Skin epidermis (tissue), 12 donors: ENCODE data around the gene RAB30.
A peak's percentile ranks its signal among the peaks of the same experiment; 100 is the strongest.
"Not testable (repeated sequence)": the region's sequence is repeated elsewhere in the genome, so short reads cannot be mapped to it uniquely, and the experiment has no call there.

Experiments used
- H3K27ac ChIP-seq, 21 experiments: fragments of 200-600 bp; sonication (generic) in 11 of 21; one replicate each; pipeline ENCODE4 v1.5.0; 2020; ENCODE audit warnings: mild to moderate bottlenecking in 3 of 21, inconsistent platforms in 2 of 21, moderate library complexity in 2 of 21
- H3K4me3 ChIP-seq, 7 experiments: fragments of 200-600 bp; sonication (generic) in 2 of 7; one replicate each; pipeline ENCODE4 v1.5.0; 2020; ENCODE audit warnings: inconsistent platforms in 2 of 7, mild to moderate bottlenecking in 2 of 7, moderate library complexity in 1 of 7

The RAB30 gene

DNA sequence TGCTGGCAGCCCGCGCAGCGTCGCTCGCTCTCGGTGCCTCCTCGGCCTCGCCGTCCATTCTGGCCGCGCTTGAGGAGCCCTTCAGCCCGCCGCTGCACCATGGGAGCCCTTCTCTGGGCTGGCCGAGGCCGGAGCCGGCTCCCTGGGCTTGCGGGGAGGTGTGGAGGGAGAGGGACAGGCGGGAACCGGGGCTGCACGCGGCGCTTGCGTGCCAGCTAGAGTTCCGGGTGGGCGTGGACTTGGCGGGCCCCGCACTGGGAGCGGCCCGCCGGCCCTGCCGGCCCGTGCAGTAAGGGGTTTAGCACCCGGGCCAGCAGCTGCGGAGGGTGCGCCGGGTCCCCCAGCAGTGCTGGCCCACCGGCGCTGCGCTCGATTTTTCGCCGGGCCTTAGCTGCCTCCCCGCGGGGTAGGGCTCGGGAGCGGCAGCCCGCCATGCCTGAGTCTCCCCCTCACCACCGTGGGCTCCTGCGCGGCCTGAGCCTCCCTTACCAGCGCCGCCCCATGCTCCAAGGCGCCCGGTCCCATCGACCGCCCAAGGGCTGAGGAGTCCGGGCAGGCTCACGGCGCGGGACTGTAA is 101.1 kb downstream of the RAB30 start:
- peak overlapping the region in 1 of 21 experiments; percentile 61 for H3K27ac ChIP-seq
- H3K4me3 ChIP-seq, result not testable (repeated sequence)

DNA sequence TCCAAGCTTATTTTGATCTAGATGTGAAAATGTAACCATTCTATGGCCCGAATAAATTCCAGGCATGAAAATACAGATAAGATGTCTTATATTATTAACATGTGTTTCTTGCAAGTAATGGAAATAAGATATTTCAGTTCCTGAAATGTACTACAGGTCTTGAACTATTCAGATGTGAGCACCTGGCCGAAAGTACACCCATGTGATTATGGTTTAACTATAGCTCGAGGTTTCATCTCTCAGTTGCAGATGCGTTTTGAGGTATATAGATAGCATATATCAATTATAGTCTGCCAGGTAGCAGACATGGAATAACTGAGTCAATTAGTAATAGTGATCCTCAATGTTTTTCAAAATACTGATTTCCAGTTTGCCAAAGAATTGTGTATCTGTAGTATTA is 101.9 kb downstream of the RAB30 start:
- Histone ChIP-seq H3K27ac (no peak overlapping the region), H3K4me3 (no peak overlapping the region)

DNA sequence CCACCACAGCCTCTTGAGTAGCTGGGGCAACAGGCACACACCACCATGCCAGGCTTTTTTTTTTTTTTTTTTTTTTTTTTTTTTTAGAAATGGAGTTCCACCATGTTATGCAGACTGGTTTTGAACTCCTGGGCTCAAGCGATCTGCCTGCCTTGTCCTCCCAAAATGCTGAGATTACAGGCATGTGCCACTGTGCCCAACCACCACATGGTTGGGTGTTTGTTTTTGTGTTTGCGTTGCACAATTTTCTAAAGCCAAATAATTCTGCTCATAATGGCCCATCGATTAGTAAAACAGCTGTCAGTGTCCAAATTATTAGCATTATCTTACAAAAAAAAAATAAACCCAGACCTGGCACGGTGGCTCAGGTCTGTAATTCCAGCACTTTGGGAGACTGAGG is 104.3 kb downstream of the RAB30 start:
- Histone ChIP-seq H3K4me3 (no peak overlapping the region), H3K27ac (no peak overlapping the region)

DNA sequence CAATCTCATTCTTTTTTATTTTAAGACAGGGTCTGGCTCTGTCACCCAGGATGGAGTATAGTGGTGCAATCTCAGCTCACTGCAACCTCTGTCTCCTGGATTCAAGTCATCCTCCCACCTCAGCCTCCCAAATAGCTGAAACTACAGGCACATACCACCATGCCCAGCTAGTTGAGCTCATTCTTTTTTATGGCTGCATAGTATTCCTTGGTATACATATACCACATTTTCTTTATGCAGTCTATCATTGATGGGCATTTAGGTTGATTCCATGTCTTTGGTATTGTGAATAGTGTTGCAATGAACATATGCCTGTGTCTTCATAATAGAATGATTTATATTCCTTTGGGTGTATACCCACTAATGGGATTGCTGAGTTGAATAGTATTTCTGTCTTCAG is 109.7 kb downstream of the RAB30 start:
- not testable (repeated sequence) for H3K27ac ChIP-seq, H3K4me3 ChIP-seq

DNA sequence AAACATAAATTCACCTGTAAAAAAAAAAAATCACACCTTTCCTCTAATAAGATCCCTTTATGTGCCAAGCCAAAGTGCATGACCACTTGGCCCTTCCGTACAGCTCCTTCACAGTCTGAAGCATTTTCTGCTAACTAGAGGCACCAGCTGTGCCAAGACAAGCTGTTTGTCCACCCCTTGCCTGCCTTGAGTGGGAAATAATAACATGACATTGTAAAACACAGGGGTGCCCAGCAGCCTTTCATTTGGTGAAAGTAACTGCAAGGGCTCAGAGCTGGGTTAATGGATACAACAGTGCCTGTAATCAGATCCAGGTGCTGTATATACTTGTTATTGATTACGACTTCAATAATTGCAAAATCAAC is 110.9 kb downstream of the RAB30 start:
- Histone ChIP-seq H3K27ac (peak overlapping the region in 1 of 21 experiments; percentile 43), H3K4me3 (no peak overlapping the region)

DNA sequence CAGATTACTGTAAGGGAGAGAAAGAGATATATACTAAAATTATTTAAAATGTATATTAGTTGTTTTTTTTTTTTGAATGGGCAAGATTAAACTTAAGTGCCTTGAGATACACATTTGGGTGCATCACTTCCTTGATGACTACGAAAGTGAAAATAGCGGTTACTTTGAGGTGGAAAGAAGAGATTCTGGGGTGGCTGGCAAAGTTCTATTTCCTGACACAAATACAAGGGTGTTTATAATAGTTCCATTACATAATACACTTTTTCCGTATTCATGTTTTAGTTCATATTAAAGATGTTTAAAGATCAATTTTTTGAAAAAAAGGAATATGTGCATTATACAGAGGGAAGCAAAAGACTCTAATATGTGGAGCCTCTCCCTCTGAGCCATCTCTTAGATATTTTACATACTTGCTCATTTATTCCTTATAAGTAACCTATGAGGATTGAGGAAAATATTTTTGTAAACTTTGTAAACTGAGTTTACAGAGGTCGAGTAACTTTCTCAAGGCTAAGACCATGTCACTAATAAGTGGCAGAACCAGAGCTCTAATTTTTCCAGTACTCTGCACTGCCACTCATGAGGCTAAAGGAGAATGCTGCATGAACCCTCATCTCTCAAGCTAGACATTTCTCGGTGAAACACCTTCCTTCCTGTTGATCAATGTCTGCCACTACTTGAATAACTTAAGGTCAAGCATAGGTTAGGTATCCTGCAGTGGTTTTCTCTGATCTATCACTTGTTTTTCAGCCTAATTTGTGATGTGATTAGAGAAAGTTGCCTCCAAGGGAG is 111.5 kb downstream of the RAB30 start:
- no peak overlapping the region for H3K4me3 ChIP-seq

DNA sequence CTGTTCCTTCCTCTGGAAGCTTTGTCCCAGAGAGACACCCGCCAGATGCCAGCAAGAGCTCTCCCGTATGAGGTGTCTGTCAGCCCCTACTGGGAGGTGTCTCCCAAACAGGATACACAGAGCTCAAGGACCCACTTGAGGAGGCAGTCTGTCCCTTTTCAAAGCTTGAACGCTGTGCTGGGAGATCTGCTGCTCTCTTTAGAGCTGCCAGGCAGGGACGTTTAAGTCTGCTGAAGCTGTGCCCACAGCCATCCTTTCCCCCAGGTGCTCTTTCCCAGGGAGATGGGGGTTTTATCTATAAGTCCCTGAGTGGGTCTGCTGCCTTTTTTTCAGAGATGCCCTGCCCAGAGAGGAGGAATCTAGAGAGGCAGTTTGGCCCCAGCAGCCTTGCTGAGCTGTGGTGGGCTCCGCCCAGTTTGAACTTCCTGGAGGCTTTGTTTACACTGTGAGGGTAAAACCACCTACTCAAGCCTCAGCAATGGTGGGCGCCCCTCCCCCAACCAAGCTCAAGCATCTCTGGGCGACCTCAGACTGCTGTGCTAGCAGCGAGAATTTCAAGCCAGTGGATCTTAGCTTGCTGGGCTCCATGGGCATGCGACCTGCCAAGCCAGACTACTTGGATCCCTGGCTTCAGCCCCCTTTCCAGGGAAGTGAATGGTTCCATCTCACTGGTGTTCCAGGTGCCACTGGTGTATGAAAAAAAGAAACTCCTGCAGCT is 115.8 kb downstream of the RAB30 start:
- H3K4me3 ChIP-seq, result not testable (repeated sequence)
- peak overlapping the region in 3 of 21 experiments; percentile 37 to 63 (median 61) for H3K27ac ChIP-seq

More for the DNA sequence above, 111.5 kb downstream of the RAB30 start:
- H3K27ac ChIP-seq, result peak overlapping the region in 2 of 21 experiments; percentile 43 to 56

DNA sequence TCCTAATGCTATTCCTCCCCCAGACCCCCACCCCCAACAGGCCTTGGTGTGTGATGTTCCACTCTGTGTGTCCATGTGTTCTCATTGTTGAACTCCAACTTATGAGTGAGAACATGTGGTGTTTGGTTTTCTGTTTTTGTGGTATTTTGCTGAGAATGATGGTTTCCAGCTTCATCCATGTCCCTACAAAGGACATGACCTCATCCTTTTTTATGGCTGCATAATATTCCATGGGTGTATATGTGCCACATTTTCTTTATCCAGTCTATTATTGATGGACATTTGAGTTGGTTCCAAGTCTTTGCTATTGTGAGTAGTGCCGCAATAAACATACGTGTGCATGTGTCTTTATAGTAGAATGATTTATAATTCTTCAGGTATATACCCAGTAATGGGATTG is 121.2 kb downstream of the RAB30 start:
- H3K4me3 ChIP-seq, result not testable (repeated sequence)

DNA sequence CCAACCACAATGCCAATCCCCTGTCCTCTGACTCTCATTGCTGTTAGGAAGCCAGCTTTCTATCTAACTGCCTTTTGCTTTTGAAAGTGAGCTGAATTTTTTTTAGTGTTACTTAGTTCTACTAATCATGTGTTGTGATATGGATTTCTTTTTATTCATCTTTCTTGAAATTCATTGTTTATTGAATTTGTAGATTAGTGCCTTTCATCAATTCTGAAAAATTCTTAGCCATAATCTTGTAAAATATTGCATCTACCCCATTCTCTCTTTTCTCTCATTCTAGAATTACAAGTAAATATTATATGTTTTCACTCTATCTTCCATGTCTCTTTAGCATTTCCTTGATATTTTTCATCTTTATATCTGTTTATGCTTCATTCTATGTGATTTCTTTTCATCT is 122.3 kb downstream of the RAB30 start:
- Histone ChIP-seq H3K27ac (no peak overlapping the region), H3K4me3 (no peak overlapping the region)

More for the DNA sequence above, 121.2 kb downstream of the RAB30 start:
- not testable (repeated sequence) for H3K27ac ChIP-seq

DNA sequence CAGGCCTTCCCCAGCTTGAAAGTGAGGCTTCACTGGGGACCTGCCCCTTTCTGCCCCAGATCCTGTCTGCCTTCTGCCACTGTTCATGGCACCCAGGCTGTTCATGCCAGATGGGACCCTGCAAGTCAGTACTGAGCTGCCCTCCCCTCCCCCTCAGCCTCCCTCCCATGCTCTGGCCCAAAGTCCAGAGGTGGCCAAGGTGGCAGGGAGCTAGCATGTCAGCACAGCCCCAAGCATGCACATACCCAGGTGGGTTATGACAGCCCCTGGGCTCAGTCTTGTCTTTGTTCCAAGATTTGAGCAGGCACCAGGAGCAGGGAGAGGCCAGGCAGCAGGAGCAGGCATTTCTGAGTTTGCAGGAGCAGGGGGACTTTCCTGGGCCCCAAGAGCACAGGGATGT is 126.0 kb downstream of the RAB30 start:
- H3K27ac ChIP-seq, result no peak overlapping the region
- no peak overlapping the region for H3K4me3 ChIP-seq

DNA sequence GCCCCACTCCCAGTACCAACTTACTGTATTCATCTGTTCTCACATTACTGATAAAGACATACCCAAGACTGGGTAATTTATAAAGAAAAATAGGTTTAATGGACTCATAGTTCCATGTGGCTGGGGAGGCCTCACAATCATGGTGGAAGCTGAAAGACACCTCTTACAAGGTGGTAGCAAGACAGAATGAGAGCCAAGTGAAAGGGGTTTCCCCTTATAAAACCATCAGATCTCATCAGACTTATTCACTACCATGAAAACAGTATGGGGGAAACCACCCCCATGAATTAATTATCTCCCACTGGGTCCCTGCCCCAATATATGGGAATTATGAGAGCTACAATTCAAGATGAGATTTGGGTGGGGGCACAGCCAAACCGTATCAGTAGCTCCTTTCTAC is 126.7 kb downstream of the RAB30 start:
- not testable (repeated sequence) for H3K27ac ChIP-seq, H3K4me3 ChIP-seq

DNA sequence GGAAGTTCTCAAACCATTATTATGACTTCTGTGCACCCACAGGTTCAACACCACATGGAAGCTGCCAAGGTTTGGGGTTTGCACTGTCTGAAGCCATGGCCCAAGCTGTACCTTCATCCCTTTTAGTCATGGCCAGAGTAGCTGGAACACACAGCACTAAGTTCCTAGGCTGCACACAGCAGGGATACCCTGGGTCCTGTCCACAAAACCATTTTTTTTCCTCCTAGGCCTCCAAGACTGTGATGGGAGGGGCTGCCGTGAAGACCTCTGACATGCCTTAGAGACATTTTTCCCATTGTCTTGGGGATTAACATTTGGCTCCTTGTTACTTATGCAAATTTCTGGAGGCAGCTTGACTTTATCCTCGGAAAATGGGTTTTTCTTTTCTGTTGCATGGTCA is 127.5 kb downstream of the RAB30 start:
- H3K4me3 ChIP-seq, result no peak overlapping the region
- H3K27ac ChIP-seq, result no peak overlapping the region

DNA sequence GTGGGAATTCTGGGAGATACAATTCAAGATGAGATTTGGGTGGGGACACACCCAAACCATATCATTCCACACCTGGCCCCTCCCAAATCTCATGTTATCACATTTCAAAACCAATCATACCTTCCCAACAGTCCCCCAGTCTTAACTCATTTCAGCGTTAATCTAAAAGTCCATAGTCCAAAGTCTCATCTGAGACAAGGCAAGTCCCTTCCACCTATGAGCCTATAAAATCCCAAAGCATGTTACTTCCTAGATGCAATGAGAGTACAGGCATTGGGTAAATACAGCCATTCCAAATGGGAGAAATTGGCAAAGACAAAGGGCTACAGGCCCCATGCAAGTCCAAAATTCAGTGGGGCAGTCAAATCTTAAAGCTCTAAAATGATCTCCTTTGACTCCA is 128.3 kb downstream of the RAB30 start:
- not testable (repeated sequence) for H3K27ac ChIP-seq, H3K4me3 ChIP-seq

DNA sequence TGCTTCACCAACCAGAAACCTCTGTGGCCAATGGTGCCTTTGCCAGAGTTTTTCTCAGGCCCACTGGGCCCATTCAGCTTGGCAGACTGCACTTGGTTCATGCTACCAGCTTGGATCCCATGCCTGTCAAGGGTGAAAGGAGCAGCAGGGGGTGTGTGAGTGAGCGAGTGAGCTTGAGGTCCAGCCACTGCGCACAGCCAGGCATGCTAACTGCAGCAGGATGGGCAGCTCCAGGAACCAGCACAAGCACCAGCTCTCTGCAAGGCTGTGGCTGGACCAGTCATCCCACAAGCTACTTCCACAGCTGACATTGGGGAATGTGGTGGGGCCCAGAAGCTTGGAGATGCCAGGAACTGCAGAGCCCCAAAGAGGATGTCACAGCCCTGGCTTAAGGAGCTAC is 129.3 kb downstream of the RAB30 start:
- H3K4me3 ChIP-seq, result no peak overlapping the region

DNA sequence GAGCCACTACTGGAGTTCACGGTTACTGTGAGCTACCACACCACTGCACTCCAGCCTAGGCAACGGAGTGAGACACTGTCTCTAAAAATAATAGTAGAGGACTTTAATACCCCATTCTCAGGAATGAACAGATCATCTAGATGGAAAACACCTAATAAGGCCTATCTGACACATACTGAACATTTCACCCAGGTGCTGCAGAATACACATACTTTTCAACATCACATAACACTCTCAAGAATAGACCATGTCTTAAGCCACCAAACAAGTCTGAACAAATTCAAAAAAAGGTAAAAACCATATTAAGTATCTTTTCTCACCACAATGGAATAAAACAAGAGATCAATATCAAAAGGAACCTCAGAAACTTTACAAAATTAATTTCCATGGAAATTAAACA is 132.2 kb downstream of the RAB30 start:
- Histone ChIP-seq H3K27ac (no peak overlapping the region), H3K4me3 (no peak overlapping the region)

More for the DNA sequence above, 129.3 kb downstream of the RAB30 start:
- no peak overlapping the region for H3K27ac ChIP-seq

DNA sequence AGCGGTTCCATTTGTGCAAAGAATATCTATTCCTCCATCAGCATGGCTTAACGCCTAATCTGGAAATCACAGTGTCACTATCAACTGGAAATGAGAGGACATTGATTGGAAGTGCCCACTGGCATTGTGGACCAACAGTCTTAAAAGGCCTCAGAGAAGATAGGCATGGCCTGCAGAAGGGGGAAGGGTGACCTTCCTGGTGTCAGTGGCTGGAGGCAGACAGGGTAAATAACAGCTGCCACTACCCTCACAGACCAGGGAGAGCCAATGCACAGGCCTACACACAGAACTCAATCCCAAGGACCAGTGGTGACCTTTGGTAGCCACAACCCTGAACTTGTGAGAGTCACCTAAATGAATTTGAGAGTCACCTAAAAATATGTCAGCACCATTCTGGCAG is 134.1 kb downstream of the RAB30 start:
- H3K4me3 ChIP-seq, result no peak overlapping the region
- no peak overlapping the region for H3K27ac ChIP-seq

DNA sequence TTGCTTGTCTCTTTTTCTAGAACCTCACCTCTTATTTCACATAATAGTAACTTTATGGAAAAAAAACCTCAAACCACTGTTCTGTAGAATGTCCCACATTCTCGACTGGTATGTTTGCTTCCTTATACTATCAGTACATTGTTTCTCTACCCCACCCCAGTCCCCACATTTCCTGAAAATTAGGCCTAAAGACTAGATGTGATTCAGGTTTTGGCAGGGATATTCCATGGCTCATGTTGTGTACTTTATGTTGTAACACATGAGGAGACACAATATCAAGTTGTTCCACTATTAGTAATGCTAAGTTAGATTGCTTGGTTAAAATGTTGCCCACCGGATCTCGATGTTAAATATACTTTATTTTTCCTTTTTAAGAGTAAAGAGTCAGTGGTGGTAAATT is 135.4 kb downstream of the RAB30 start:
- Histone ChIP-seq H3K27ac (no peak overlapping the region), H3K4me3 (no peak overlapping the region)

DNA sequence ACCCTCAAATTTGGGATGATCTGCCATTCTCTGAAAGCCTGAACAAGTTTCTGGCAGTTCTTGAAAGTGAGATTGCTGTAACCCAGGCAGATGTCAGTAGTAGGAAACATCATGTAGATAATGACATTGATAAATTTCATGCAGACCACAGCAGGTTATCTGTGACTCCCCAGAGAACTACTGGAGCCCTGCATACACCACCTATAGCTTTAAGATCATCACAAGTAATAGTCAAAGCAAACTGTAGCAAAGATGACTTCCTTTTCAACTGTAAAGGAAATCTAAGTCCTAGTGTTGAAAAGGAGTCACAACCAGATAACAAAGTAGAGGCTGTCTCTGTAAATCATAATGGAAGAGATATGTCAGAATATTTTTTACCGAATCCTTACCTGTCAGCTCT is 139.1 kb downstream of the RAB30 start:
- Histone ChIP-seq H3K4me3 (no peak overlapping the region), H3K27ac (no peak overlapping the region)

DNA sequence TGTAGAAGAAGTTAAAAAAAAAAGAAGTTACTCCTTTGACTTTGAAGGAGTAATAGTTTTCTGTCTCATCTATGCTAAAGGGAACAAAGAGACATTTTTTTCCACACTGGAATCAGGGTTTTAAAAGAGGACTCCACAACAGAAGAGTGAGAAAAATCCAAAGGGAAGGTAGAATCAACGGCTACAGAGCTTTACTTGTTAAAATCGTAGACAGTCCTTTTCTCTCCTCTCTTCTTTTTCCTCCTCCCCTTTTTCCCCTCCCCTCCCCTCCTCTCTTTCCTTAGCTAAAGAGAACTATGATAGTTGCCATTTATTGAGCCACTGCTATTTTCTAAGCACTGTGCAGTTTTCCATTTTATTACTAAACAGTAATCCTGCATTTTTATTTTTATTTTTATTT is 141.0 kb downstream of the RAB30 start:
- Histone ChIP-seq H3K27ac (no peak overlapping the region), H3K4me3 (no peak overlapping the region)

DNA sequence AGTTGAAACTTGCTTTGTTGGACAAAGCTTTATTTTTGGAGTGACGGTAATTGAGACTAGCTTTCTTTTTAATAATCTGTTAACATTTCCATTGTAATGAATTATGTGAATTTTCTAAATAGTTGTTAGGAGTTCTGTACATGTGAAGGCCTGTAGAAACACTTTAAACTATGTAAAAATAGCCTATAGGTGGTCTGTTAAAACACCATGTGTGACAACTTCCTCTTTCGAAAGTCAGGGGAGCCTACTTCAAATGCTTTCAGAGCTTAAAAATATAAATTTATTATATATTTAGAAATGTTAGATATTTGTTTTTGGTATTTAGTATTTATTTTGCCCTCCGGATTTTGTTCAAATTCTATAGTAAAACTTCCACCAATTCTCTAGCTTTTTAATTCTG is 141.5 kb downstream of the RAB30 start:
- H3K27ac ChIP-seq, result no peak overlapping the region
- H3K4me3 ChIP-seq, result no peak overlapping the region

DNA sequence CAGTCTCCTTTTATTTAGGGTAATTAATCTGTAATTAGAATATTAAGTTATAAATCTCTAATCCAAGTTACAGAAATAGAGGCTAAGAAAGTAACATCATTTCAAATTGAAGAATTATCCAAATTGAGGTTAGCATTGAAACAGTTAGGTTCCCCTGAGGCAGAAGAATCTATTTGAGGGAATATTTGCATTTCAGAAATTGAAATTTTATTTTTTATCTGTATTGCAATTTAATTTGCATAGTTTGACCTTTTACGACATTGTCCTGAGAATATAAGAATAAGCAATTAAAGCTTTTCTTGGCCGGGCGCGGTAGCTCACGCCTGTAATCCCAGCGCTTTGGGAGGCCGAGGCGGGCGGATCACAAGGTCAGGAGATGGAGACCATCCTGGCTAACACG is 142.6 kb downstream of the RAB30 start:
- no peak overlapping the region for H3K4me3 ChIP-seq
- no peak overlapping the region for H3K27ac ChIP-seq
